Prostate gland (tissue), 2 donors: Measurements from ENCODE around the gene POC1B. TPM values are rescaled to one million over a fixed set of nuclear protein-coding genes. Genes with fewer than 3 reads are reported as not detected.
A peak's percentile ranks its signal among the peaks of the same experiment; 100 is the strongest.

Experiments
- DNase-seq: peaks from one replicate; pipeline ENCODE4 v3.0.0-alpha.2; 2019; ENCODE audit warnings: low spot score
- H3K27ac ChIP-seq, 2 donors: fragments of 200-600 bp; sonication (generic); 2 replicates each; pipeline ENCODE4 v1.5.1; 2017 to 2019
- H3K27me3 ChIP-seq: fragments of 200-600 bp; sonication (generic); replicated peaks from 2 replicates; pipeline ENCODE4 v1.5.1; 2019; ENCODE audit not compliant: insufficient read depth
- H3K36me3 ChIP-seq, 2 donors: fragments of 200-600 bp; sonication (generic); 1 replicate in 1 of 2; 2 replicates in 1 of 2; pipeline versions ENCODE4 v1.5.1 to v1.8.1; 2017 to 2019
- H3K4me1 ChIP-seq: fragments of 200-600 bp; sonication (generic); replicated peaks from 2 replicates; pipeline ENCODE4 v1.5.1; 2019
- H3K4me3 ChIP-seq, 2 donors: fragments of 200-600 bp; sonication (generic); 2 replicates each; pipeline ENCODE4 v1.5.1; 2017 to 2019
- H3K9me3 ChIP-seq: fragments of 200-600 bp; sonication (generic); 2 replicates; pipeline ENCODE4 v1.5.1; 2017
- POLR2A ChIP-seq: fragments of 450-650 bp; IDR thresholded peaks from one replicate; pipeline ENCODE4 v1.6.1; 2016; ENCODE audit warnings: antibody characterized with exemption, mild to moderate bottlenecking
- POLR2AphosphoS5 ChIP-seq: sonication (generic); formaldehyde crosslinking; IDR thresholded peaks from one replicate; pipeline ENCODE4 v1.6.1; 2017; ENCODE audit warnings: antibody characterized with exemption
- WGBS: methylation state at CpG from one replicate; pipeline ENCODE4 v1.1.5; 2018; 5-methylcytosine and 5-hydroxymethylcytosine counted together
- intact Hi-C: fragments of 100-400 bp; cut with DNase I; formaldehyde crosslinking; loops from one replicate; pipeline ENCODE4 v1.14.2; 2022
- total RNA-seq, 2 donors: library from RNA; depleted of rRNA; stranded (reverse); fragments of >200 nt; gene quantifications; one replicate each; pipeline ENCODE4 v1.1.0, GENCODE V29; 2016
- TF ChIP-seq, protein P1 (sequence below), 4 experiments: fragments of 200-600 bp in 2 of 4; fragments of 450-650 bp in 2 of 4; sonication (generic) in 2 of 4; IDR thresholded peaks; 1 replicate in 3 of 4; 2 replicates in 1 of 4; pipeline ENCODE4 v1.5.1; 2016 to 2019; ENCODE audit warnings: antibody characterized with exemption in 4 of 4, mild to moderate bottlenecking in 2 of 4, moderate library complexity in 2 of 4

POC1B gene
- total RNA-seq, 2 donors from 2014 or later, result 11.1 to 15.8 TPM

DNA sequence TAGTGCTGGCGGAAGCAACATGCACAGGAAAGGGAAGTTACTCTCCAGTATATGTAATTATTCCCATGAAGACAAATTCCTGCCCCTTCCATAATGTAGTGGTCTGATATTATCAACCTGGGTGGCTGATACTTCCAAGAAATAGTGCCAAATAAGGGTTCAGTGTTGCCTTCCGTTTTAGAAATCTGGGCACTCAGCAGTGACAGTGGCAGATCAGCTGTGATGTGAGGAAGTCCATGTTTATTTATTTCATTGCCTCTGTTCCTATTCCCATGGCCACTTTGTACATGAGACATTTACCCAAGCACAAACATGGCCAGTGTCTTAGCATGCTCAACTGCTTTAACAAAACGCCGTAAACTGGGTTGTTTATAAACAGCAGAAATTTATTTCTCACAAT is 20.3 kb upstream of the POC1B start:
- TF ChIP-seq POLR2AphosphoS5 (no peak), POLR2A (no peak)
- TF ChIP-seq, protein P1, sequence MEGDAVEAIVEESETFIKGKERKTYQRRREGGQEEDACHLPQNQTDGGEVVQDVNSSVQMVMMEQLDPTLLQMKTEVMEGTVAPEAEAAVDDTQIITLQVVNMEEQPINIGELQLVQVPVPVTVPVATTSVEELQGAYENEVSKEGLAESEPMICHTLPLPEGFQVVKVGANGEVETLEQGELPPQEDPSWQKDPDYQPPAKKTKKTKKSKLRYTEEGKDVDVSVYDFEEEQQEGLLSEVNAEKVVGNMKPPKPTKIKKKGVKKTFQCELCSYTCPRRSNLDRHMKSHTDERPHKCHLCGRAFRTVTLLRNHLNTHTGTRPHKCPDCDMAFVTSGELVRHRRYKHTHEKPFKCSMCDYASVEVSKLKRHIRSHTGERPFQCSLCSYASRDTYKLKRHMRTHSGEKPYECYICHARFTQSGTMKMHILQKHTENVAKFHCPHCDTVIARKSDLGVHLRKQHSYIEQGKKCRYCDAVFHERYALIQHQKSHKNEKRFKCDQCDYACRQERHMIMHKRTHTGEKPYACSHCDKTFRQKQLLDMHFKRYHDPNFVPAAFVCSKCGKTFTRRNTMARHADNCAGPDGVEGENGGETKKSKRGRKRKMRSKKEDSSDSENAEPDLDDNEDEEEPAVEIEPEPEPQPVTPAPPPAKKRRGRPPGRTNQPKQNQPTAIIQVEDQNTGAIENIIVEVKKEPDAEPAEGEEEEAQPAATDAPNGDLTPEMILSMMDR (IDR thresholded peaks at IDR 0.05), result no peak
- Histone ChIP-seq H3K4me1 (no peaks in the 10 kb centered on the region), H3K36me3 (no peaks in the 10 kb centered on the region), H3K27ac (no peak overlapping the region), H3K4me3 (no peak overlapping the region), H3K9me3 (no peaks in the 10 kb centered on the region), H3K27me3 (no peaks in the 10 kb centered on the region)
- DNase-seq, result no peak
- 87% methylated on average over 4 of the region's 4 CpGs for WGBS
- intact Hi-C loops, result loop anchor here (10.0 kb wide), 3 partner anchors 559 to 1369 kb away; no protein-coding TSS in a partner anchor

DNA sequence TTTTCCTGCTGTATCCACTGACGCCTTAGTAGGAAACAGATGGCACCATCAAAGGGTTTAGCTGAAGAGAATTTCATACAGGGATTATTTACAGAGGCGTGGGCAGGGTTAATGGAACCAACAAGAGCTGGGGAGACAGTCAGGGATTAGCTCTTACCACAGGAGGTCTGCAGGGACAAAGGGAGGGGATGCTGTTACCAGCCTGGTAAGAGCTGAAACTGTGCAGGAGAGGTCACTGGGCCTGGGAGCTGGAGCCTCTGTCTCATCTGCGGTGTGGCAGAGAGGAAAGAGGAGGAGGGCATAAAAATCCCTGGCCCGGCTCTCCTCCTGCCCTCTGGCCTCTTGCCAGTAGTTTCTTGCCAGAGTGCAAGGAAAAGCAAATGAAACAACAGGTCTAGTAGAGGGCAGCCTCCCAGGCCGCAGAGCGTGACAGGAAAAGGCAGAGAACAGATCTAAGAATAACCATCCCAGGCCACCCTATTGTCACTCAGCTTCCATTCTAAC is 18.9 kb upstream of the POC1B start:
- 34% methylated on average over 6 of the region's 6 CpGs for WGBS
- TF ChIP-seq, protein P1 (IDR thresholded peaks at IDR 0.05), result no peak
- TF ChIP-seq POLR2A, result no peak
- TF ChIP-seq POLR2AphosphoS5, result no peak
- no peaks in the 10 kb centered on the region for H3K4me1 ChIP-seq
- no peaks in the 10 kb centered on the region for H3K36me3 ChIP-seq
- intact Hi-C loops, result loop anchor here (5.0 to 10.0 kb wide), 4 partner anchors 163 to 1370 kb away; partner anchors contain the start of gene ATP2B1
- no peak overlapping the region for H3K4me3 ChIP-seq
- no peaks in the 10 kb centered on the region for H3K9me3 ChIP-seq
- no peaks in the 10 kb centered on the region for H3K27me3 ChIP-seq
- no peak overlapping the region for H3K27ac ChIP-seq
- DNase-seq, result peak; percentile 32

DNA sequence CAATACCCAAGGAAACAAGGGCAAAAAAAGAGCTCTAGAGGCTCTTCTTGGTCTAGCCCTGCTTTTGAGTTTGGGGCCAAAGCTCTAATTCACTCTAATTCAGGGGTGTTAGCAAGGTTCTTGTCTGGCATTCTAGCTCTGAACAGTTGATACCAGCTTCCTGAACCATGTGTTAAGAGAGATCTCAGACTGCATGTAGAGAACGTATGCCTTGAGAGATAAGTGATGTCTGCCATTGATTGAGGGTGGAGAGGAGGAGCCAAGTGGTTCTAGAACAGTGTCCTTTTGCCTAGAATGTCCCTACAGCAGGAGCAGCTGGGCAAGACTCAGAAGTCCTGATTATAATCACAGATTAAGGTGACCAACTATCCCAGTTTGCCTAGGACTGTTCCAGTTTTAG is 18.2 kb upstream of the POC1B start:
- 79% methylated on average over 1 of the region's 1 CpG for WGBS
- no peak for DNase-seq
- H3K36me3 ChIP-seq, result no peaks in the 10 kb centered on the region
- no peak for TF ChIP-seq POLR2A
- TF ChIP-seq POLR2AphosphoS5, result no peak
- TF ChIP-seq, protein P1 (IDR thresholded peaks at IDR 0.05), result no peak
- H3K4me1 ChIP-seq, result no peaks in the 10 kb centered on the region
- intact Hi-C loops, result loop anchor here (5.0 to 10.0 kb wide), 4 partner anchors 163 to 1371 kb away; partner anchors contain the start of gene ATP2B1
- H3K27ac ChIP-seq, result no peak overlapping the region
- H3K27me3 ChIP-seq, result no peaks in the 10 kb centered on the region
- no peaks in the 10 kb centered on the region for H3K9me3 ChIP-seq
- H3K4me3 ChIP-seq, result no peak overlapping the region

DNA sequence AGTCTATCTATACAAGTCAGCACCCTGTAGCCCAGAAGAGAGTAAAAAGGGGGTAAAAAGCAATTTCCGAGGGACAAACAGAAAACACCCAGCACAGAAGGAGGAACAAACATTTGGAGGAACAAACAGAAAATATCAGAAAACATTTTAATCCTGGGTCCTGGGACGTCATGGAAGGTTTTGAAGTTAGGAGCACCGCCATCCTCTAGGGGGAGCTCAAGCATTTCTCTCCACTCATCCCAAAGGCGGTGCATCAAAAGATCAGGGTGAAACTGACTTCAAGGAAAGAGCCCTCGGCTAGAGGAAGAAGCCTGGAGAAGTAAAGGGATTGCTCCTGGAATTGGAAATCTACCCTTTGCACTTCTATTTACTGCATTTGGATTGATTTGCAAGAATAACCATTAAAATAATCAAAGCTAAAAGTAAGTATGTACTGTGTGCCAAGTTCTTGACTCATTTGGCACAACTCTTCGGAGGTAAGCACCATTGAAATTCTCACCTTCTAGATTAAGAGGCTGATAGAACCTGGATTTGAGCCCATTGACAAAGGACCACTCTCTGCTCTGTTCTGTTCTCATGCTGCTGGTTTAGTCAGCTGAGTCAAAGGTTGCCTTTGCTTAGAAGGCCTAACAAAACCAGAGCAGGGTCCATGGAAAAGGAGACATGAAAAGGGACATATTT is 17.2 kb upstream of the POC1B start:
- peak; percentile 19 for TF ChIP-seq POLR2AphosphoS5
- TF ChIP-seq, protein P1 (IDR thresholded peaks at IDR 0.05), result peak; percentile 49 to 78 (median 76)
- no peak for TF ChIP-seq POLR2A
- Histone ChIP-seq H3K27me3 (no peaks in the 10 kb centered on the region), H3K4me3 (no peak overlapping the region), H3K9me3 (no peaks in the 10 kb centered on the region), H3K36me3 (no peaks in the 10 kb centered on the region), H3K27ac (no peak overlapping the region), H3K4me1 (no peaks in the 10 kb centered on the region)
- 12% methylated on average over 6 of the region's 6 CpGs for WGBS
- peak; percentile 61 for DNase-seq
- intact Hi-C loops, result loop anchor here (5.0 to 10.0 kb wide), 4 partner anchors 164 to 1372 kb away; partner anchors contain the start of gene ATP2B1
